ENCODE measurements around the gene CST6.

CST6 gene

GRCh38 chr11:66011785-66012303 is at the start of gene CST6:
Gene CST6, plus strand, starts transcription at chr11:66012008. Its CDS starts 37 bp downstream, at chr11:66012045.
- no peak for DNase-seq

GRCh38 chr11:65962141-65962564 is 49.7 kb upstream of the CST6 start:
- no peak for DNase-seq

DNA sequence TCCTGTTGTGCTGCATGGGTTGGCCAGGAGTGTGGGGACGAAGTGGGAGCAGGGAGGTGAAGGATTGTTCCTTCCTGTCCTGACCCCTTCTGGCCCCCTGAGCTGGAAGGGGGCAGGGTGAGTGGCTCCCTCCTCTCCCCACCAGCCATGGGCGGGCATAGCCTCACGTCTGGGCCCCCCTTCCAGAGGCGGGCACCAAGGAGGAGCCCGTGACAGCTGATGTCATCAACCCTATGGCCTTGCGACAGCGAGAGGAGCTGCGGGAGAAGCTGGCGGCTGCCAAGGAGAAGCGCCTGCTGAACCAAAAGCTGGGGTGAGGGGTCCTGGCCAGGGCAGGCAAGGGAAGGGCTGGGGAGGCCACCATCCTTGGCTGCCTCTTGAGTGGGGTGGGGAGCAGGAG is 46.9 kb upstream of the CST6 start:
- DNase-seq = no peak

- DNase-seq = no peak
Measured at GRCh38 chr11:65965986-65966762, 45.6 kb upstream of the CST6 start.

- DNase-seq = no peak
Measured at GRCh38 chr11:65967329-65967934, 44.4 kb upstream of the CST6 start.

DNA sequence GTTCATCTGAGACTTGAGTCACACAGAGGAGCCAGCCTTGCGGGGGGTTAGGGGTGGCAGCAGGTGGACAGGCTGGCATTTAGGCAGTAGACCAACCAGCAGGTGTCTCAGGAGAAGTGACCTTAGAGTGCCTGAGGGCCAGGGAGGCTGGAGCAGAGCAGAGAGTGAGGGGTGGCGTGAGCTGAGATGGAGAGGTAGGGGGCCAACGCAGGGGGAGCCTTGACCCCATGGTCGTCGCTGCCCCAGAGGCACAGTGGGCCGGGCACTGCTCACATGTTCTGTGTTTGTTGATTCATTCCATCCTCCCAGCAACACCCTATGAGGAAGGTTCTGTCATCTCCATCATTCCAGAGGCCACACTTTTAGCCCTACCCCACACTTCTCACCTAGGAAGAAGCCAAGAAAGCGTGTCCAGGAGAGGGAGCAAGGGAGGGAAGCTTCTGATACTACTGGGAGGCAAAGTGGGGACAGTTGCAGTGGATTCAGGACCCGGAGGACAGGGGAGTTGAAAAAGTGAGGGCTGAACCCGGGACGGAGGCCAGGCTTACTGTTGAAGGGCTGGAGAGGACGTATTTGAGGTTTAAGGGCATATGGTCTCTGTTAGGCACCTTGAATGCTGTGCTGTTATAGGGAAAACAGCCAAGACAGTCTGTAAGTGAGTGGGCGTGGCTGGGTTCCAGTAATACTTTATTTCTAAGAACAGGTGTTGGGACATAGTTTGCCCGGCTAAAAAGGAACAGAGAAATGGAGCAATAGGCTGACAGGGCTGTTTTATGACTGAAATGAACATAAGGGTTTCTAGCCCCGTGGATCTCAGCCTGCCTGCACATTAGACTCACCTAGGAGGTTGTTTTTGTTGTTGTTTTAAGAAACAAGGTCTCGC is 43.0 kb upstream of the CST6 start:
- DNase-seq = no peak

DNA sequence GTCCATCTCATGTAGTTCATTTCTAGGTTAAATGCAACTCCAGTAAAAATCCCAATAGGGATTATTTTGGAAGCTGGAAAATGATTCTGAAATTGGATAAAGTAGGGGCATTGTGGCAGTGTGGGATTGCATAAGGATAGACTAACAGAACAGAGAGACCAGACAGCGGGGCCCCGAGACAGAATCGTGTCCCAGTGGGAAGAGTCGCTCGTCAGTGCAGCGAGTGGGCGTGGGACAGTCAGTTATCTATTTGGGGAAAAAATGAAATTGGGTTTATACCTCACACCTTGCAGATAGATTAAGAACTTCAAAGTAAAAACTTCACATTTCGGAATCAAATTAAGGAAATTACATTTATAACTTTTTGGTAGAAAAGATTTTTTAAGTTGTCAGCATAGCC is 39.7 kb upstream of the CST6 start:
- no peak for DNase-seq

- no peak for DNase-seq
Measured at GRCh38 chr11:65973439-65974110, 38.2 kb upstream of the CST6 start.

DNA sequence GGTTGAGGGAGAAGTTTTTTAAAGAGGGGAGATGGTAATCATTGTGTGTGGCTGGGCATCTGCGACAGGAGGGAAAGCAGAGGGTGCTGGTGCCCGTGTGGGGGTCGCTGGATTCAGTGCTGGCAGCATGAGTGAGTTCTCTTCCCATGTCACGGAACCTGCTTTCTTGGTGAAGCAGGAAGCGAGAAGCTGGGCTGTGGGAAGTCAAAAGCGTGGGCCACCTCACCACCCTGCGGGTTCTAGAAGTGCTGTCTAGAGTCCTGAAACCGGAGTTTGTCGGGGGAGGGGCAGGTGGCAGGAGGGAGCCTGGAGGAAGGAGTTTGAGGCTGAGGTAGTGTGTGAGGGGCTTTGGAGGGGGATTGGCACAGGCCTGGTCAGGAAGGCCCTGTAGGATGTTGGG is 36.0 kb upstream of the CST6 start:
- no peak for DNase-seq

GRCh38 chr11:65976216-65977176 is 35.3 kb upstream of the CST6 start:
- DNase-seq = no peak

GRCh38 chr11:65977621-65978390 is 34.0 kb upstream of the CST6 start:
- no peak for DNase-seq

- DNase-seq = no peak
Measured at GRCh38 chr11:65978391-65979238, 33.2 kb upstream of the CST6 start.

DNA sequence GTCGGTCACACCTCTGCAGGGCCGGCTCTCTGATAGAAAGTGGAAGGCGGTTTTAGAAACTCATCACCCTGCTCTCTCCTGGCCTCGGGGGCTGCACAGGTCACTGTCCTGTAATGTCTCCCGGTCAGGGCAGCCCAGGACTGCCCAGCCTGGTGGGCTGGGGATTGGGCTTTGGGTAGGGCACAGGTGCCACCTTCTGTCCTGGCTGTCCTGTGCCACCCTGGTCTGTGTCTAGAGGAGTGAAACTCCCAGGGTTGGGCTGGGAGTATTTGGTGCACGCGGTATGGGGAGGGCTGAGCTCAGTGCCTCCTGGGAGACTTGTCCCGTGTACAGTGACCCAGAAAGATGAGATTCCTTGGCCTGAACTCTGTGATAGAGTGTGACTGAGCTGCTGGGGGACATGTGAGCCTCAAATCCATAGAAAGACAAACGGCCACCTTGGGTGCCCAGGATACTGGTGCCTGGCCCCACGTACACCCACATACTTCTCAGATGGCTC is 32.5 kb upstream of the CST6 start:
- no peak for DNase-seq

- no peak for DNase-seq
Measured at GRCh38 chr11:65981101-65981740, 30.6 kb upstream of the CST6 start.

- no peak for DNase-seq
Measured at GRCh38 chr11:65981972-65982823, 29.6 kb upstream of the CST6 start.

GRCh38 chr11:65982824-65983588 is 28.8 kb upstream of the CST6 start:
- no peak for DNase-seq

DNA sequence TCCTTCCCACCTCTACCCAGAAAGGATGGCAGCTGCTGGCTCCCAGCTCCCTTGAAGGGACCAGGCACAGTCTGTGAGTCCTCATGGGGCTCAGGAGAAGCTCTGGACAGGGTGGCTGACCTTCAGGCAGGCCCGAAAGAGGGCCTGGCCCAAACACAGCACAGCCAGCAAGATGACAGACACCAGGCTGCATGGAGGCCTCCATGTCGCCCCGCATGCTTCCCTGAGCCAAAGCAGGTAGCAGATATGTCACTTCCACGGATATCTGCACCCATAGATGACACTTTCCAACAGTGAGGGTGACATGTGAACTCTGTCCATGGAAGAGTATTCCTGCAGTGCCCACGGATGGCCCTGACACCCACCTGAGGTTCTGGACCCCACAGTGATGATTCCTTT is 28.2 kb upstream of the CST6 start:
- no peak for DNase-seq

All from NCI-H187 (cell line).